ENCODE measurements around the gene POLR3B. TPM values are rescaled to one million over a fixed set of nuclear protein-coding genes. Genes with fewer than 3 reads are reported as not detected.

Gene POLR3B
- total and polyA plus RNA-seq, 2 of the 13 experiments (the other 11 are each of a cell fraction or from before 2014, with no cell fraction given) = 4.8 to 13.1 TPM

DNA sequence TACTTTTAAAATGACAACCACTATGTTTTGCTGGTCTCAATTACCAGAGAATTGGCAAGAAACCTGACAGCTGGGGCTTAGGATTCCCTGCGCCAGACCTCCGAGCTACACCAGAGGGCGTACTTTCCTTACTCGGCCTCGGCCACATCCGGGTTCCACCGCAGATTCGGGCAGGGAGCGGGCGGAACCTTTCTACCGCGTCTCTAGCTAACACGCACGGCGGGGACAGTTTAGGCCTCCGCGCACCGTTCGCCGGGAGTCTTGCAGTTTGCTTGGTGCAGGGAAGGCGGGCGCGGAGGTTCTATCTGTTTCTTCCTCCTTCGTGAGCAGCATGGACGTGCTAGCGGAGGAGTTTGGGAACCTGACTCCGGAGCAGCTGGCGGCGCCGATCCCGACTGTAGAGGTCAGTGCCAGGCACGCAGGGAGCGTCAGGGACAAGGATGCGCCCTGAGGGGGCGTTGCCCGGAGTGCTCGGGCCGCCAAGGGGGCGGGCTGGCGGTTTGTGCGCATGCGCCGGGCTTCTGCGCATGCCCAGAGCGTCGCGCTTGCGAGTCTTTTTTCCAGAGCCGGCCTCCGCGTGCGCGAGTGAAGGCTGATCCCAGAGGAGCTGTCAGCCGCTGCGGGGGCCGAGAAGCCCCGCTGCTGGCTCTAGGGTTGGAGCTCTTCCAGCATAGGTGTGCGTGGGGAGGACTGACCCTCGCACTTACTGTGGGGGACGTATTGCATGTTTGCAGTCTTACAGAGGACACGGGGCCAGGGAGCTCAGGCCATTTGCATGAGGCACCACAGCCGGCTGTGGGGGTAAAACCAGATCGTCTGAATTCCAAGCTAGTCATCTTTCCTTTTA, at the start of gene POLR3B (continued):
- peak; percentile 99 for TF ChIP-seq ZFX (CRISPR knock-in tag; IDR thresholded peaks at IDR 0.05; ENCODE audit: low read depth)
- TF ChIP-seq, protein P1, sequence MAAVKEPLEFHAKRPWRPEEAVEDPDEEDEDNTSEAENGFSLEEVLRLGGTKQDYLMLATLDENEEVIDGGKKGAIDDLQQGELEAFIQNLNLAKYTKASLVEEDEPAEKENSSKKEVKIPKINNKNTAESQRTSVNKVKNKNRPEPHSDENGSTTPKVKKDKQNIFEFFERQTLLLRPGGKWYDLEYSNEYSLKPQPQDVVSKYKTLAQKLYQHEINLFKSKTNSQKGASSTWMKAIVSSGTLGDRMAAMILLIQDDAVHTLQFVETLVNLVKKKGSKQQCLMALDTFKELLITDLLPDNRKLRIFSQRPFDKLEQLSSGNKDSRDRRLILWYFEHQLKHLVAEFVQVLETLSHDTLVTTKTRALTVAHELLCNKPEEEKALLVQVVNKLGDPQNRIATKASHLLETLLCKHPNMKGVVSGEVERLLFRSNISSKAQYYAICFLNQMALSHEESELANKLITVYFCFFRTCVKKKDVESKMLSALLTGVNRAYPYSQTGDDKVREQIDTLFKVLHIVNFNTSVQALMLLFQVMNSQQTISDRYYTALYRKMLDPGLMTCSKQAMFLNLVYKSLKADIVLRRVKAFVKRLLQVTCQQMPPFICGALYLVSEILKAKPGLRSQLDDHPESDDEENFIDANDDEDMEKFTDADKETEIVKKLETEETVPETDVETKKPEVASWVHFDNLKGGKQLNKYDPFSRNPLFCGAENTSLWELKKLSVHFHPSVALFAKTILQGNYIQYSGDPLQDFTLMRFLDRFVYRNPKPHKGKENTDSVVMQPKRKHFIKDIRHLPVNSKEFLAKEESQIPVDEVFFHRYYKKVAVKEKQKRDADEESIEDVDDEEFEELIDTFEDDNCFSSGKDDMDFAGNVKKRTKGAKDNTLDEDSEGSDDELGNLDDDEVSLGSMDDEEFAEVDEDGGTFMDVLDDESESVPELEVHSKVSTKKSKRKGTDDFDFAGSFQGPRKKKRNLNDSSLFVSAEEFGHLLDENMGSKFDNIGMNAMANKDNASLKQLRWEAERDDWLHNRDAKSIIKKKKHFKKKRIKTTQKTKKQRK (IDR thresholded peaks at IDR 0.05; ENCODE audit: low read length) = no peak
- TF ChIP-seq, protein P2, sequence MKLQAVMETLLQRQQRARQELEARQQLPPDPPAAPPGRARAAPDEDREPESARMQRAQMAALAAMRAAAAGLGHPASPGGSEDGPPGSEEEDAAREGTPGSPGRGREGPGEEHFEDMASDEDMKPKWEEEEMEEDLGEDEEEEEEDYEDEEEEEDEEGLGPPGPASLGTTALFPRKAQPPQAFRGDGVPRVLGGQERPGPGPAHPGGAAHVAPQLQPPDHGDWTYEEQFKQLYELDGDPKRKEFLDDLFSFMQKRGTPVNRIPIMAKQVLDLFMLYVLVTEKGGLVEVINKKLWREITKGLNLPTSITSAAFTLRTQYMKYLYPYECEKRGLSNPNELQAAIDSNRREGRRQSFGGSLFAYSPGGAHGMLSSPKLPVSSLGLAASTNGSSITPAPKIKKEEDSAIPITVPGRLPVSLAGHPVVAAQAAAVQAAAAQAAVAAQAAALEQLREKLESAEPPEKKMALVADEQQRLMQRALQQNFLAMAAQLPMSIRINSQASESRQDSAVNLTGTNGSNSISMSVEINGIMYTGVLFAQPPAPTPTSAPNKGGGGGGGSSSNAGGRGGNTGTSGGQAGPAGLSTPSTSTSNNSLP (IDR thresholded peaks at IDR 0.05; ENCODE audit: low read depth, low read length) = 0 out of 2 replicates have a peak, but pooled peaks have one; percentile 24
- peak; percentile 75; the same call in 1 of the 2 replicates for TF ChIP-seq ARID2 (CRISPR knock-in tag; IDR thresholded peaks at IDR 0.05; ENCODE audit: borderline replicate concordance)
- TF ChIP-seq KDM2A (CRISPR knock-in tag; IDR thresholded peaks at IDR 0.05; ENCODE audit: borderline replicate concordance, low read depth) = peak; percentile 97
- TF ChIP-seq, protein P3, sequence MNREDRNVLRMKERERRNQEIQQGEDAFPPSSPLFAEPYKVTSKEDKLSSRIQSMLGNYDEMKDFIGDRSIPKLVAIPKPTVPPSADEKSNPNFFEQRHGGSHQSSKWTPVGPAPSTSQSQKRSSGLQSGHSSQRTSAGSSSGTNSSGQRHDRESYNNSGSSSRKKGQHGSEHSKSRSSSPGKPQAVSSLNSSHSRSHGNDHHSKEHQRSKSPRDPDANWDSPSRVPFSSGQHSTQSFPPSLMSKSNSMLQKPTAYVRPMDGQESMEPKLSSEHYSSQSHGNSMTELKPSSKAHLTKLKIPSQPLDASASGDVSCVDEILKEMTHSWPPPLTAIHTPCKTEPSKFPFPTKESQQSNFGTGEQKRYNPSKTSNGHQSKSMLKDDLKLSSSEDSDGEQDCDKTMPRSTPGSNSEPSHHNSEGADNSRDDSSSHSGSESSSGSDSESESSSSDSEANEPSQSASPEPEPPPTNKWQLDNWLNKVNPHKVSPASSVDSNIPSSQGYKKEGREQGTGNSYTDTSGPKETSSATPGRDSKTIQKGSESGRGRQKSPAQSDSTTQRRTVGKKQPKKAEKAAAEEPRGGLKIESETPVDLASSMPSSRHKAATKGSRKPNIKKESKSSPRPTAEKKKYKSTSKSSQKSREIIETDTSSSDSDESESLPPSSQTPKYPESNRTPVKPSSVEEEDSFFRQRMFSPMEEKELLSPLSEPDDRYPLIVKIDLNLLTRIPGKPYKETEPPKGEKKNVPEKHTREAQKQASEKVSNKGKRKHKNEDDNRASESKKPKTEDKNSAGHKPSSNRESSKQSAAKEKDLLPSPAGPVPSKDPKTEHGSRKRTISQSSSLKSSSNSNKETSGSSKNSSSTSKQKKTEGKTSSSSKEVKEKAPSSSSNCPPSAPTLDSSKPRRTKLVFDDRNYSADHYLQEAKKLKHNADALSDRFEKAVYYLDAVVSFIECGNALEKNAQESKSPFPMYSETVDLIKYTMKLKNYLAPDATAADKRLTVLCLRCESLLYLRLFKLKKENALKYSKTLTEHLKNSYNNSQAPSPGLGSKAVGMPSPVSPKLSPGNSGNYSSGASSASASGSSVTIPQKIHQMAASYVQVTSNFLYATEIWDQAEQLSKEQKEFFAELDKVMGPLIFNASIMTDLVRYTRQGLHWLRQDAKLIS (CRISPR knock-in tag; IDR thresholded peaks at IDR 0.05) = peak; percentile 91
- TF ChIP-seq, protein P4, sequence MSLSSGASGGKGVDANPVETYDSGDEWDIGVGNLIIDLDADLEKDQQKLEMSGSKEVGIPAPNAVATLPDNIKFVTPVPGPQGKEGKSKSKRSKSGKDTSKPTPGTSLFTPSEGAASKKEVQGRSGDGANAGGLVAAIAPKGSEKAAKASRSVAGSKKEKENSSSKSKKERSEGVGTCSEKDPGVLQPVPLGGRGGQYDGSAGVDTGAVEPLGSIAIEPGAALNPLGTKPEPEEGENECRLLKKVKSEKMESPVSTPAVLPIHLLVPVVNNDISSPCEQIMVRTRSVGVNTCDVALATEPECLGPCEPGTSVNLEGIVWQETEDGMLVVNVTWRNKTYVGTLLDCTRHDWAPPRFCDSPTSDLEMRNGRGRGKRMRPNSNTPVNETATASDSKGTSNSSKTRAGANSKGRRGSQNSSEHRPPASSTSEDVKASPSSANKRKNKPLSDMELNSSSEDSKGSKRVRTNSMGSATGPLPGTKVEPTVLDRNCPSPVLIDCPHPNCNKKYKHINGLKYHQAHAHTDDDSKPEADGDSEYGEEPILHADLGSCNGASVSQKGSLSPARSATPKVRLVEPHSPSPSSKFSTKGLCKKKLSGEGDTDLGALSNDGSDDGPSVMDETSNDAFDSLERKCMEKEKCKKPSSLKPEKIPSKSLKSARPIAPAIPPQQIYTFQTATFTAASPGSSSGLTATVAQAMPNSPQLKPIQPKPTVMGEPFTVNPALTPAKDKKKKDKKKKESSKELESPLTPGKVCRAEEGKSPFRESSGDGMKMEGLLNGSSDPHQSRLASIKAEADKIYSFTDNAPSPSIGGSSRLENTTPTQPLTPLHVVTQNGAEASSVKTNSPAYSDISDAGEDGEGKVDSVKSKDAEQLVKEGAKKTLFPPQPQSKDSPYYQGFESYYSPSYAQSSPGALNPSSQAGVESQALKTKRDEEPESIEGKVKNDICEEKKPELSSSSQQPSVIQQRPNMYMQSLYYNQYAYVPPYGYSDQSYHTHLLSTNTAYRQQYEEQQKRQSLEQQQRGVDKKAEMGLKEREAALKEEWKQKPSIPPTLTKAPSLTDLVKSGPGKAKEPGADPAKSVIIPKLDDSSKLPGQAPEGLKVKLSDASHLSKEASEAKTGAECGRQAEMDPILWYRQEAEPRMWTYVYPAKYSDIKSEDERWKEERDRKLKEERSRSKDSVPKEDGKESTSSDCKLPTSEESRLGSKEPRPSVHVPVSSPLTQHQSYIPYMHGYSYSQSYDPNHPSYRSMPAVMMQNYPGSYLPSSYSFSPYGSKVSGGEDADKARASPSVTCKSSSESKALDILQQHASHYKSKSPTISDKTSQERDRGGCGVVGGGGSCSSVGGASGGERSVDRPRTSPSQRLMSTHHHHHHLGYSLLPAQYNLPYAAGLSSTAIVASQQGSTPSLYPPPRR (CRISPR knock-in tag; IDR thresholded peaks at IDR 0.05; ENCODE audit: borderline replicate concordance) = peak; percentile 75
- TF ChIP-seq KDM5B (CRISPR knock-in tag; IDR thresholded peaks at IDR 0.05; ENCODE audit: borderline replicate concordance) = peak; percentile 97
- TF ChIP-seq ZNF468 (CRISPR knock-in tag; IDR thresholded peaks at IDR 0.05) = no peak
- no peak for TF ChIP-seq ZNF432 (CRISPR knock-in tag; IDR thresholded peaks at IDR 0.05; ENCODE audit: borderline replicate concordance)
- TF ChIP-seq TEAD3 (CRISPR knock-in tag; optimal IDR thresholded peaks at IDR 0.05; ENCODE audit: borderline replicate concordance) = peak; percentile 70
- TF ChIP-seq RFX3 (CRISPR knock-in tag; IDR thresholded peaks at IDR 0.05) = peak; percentile 18
- no peak for TF ChIP-seq NR1H2 (CRISPR knock-in tag; IDR thresholded peaks at IDR 0.05; ENCODE audit: borderline replicate concordance, low read depth)
- TF ChIP-seq MXD4 (CRISPR knock-in tag; IDR thresholded peaks at IDR 0.05) = peak; percentile 87
